Measurements from ENCODE around the gene TKT. TPM values are rescaled to one million over a fixed set of nuclear protein-coding genes. Genes with fewer than 3 reads are reported as not detected.
A peak's percentile ranks its signal among the peaks of the same experiment; 100 is the strongest.

The TKT gene
- total and polyA plus RNA-seq, 2 of the 13 experiments (the other 11 are each of a cell fraction or from before 2014, with no cell fraction given) = 150 to 238 TPM

DNA sequence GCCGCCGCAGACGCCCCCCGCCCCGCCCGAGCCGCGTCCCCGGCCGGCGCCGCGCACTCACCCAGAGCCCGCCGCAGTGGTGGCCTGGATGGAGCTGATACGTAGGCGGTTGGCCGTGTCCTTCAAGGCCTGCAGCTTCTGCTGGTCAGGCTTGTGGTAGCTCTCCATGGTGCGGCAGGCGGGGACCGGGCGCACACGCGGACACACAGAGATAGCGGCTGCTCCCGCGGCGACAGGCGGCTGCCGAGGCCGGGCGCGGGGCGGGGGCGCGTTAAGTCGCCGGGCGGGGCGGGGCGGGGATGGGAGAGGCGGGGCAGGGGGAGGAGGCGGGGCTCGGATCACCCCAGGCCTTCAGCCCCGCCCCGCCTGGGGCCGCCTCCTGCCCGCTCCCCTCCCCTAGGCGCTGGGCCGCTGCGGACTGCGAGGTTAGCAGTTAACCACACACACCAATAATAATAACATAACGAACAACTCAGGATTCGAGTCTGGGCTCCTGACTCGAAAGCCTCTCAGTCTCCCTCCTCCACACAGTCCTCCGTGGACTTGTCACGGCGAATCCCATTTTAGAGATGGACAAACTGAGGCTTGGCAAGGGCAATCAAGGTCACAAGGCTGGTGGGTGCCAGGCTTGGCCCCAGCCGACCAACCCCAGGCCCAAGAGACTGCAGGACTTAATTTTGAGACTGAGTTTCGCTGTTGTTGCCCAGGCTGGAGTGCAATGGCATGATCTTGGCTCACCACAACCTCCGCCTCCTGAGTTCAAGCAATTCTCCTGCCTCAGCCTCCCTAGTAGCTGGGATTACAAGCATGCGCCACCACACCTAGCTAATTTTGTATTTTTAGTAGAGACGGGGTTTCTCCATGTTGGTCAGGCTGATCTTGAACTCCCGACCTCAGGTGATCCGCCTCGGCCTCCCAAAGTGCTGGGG, at the start of gene TKT (continued):
- no peak for TF ChIP-seq AHDC1 (CRISPR knock-in tag; IDR thresholded peaks at IDR 0.05; ENCODE audit: borderline replicate concordance)
- TF ChIP-seq ZBTB46 (CRISPR knock-in tag; IDR thresholded peaks at IDR 0.05; ENCODE audit: borderline replicate concordance) = no peak
- TF ChIP-seq ZSCAN12 (CRISPR knock-in tag; IDR thresholded peaks at IDR 0.05) = no peak
- TF ChIP-seq SETDB1 (CRISPR knock-in tag; IDR thresholded peaks at IDR 0.05; ENCODE audit: borderline replicate concordance) = no peak
- TF ChIP-seq ZNF614 (CRISPR knock-in tag; IDR thresholded peaks at IDR 0.05; ENCODE audit: borderline replicate concordance) = peak; percentile 49; the same call in 1 of the 2 replicates
- TF ChIP-seq MED1 (CRISPR knock-in tag; IDR thresholded peaks at IDR 0.05) = no peak; the same call in 1 of the 2 replicates
- TF ChIP-seq RARG (CRISPR knock-in tag; IDR thresholded peaks at IDR 0.05; ENCODE audit: low read depth) = no peak
- peak; percentile 85 for TF ChIP-seq SAP130 (CRISPR knock-in tag; IDR thresholded peaks at IDR 0.05; ENCODE audit: low read depth)
- TF ChIP-seq, protein P1, sequence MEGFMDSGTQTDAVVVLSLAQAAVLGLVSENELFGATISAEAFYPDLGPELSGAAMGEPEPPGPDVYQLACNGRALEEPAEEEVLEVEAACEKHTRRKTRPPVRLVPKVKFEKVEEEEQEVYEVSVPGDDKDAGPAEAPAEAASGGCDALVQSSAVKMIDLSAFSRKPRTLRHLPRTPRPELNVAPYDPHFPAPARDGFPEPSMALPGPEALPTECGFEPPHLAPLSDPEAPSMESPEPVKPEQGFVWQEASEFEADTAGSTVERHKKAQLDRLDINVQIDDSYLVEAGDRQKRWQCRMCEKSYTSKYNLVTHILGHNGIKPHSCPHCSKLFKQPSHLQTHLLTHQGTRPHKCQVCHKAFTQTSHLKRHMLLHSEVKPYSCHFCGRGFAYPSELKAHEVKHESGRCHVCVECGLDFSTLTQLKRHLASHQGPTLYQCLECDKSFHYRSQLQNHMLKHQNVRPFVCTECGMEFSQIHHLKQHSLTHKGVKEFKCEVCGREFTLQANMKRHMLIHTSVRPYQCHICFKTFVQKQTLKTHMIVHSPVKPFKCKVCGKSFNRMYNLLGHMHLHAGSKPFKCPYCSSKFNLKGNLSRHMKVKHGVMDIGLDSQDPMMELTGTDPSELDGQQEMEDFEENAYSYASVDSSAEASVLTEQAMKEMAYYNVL (CRISPR knock-in tag; IDR thresholded peaks at IDR 0.05; ENCODE audit: borderline replicate concordance) = no peak
- TF ChIP-seq ZBTB1 (CRISPR knock-in tag; IDR thresholded peaks at IDR 0.05; ENCODE audit: borderline replicate concordance) = no peak
- TF ChIP-seq ZNF124 (CRISPR knock-in tag; IDR thresholded peaks at IDR 0.05) = no peak
- no peak for TF ChIP-seq ZNF44 (CRISPR knock-in tag; IDR thresholded peaks at IDR 0.05)
- TF ChIP-seq CBX1 (IDR thresholded peaks at IDR 0.05; ENCODE audit: low read depth) = peak; percentile 32
- TF ChIP-seq PRPF4 (IDR thresholded peaks at IDR 0.05; ENCODE audit: low read depth, low read length, poor library complexity, severe bottlenecking) = no peak
- TF ChIP-seq SMAD3 (CRISPR knock-in tag; IDR thresholded peaks at IDR 0.05) = peak; percentile 42; the same call in 1 of the 2 replicates
- no peak for TF ChIP-seq SOX13 (IDR thresholded peaks at IDR 0.05)
- peak in 1 of 2 experiments; percentile 10; a peak in 1 of 4 replicates for TF ChIP-seq SOX13 (CRISPR knock-in tag; conservative IDR thresholded peaks at IDR 0.05 in 1 of 2, IDR thresholded peaks at IDR 0.05 in 1 of 2)
